Measurements from ENCODE around the gene UBXN6.

DNA sequence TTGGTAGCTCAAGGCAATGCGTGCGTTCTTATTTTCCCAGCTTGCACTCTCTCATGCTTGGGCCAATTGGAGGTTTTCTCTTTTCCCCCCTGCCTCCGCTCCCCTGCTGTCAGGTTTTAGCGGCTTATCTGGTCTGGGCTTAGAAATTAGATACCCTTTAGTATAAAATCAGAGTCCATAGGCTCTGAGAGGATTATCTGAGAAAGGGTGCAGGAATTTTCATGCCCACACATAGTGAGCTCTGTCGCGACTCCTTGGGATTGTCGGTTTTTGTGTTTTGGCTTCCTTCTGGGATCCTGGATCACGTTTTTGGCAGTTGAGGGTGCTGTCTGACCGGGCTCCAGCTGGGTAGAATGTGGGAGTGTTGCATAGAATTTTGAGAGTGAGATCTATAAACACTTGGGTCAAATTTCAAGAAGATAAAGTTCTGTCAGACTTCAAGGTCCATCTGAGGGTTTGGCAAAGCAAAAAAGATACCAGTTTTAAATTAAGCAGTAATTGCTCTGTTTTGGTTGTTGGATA is 42.7 kb downstream of the UBXN6 start:
- no peak for TF ChIP-seq POLR2A (IDR thresholded peaks at IDR 0.05)
- no peak for TF ChIP-seq CTCF (IDR thresholded peaks at IDR 0.05 in 4 of 5, conservative IDR thresholded peaks at IDR 0.05 in 1 of 5)

Data from gastrocnemius medialis (tissue), 4 donors.